ENCODE data around the gene GATD1. TPM values are rescaled to one million over a fixed set of nuclear protein-coding genes. Genes with fewer than 3 reads are reported as not detected.

The GATD1 gene
- total RNA-seq, 6 experiments from 2014 or later, result 61.0 to 72.7 (median 68.1) TPM

- no peaks in the 10 kb centered on the region for H3K9me3 Mint-ChIP-seq
Observed at GRCh38 chr11:809287-810039, 32.2 kb upstream of the GATD1 start, which contains the start of gene RPLP2. Gene RPLP2 (plus strand): TSS chr11:809967. CDS start chr11:810235, 268 bp downstream.

GRCh38 chr11:808427-809286 is 31.4 kb upstream of the GATD1 start:
- peak overlapping the region; percentile 98 for H3K4me3 Mint-ChIP-seq
- peak overlapping the region; percentile 100 for H3K27ac Mint-ChIP-seq
- peaks cover 14% of the 10 kb centered on the region for H3K27me3 Mint-ChIP-seq (ENCODE audit: insufficient read depth)
- no peaks in the 10 kb centered on the region for H3K9me3 Mint-ChIP-seq
- no peak for TF ChIP-seq CTCF (IDR thresholded peaks at IDR 0.05)
- peaks cover 38% of the 10 kb centered on the region for H3K4me1 Mint-ChIP-seq (ENCODE audit: low read depth)
- peaks cover 30% of the 10 kb centered on the region for H3K36me3 Mint-ChIP-seq (ENCODE audit: low read depth)
- peak; percentile 69 for DNase-seq

More at GRCh38 chr11:809287-810039, 32.2 kb upstream of the GATD1 start, which contains the start of gene RPLP2:
- peak within 1 kb of the TSS; percentile 100 for H3K27ac Mint-ChIP-seq
- H3K4me1 Mint-ChIP-seq (ENCODE audit: low read depth), result peaks cover 34% of the 10 kb centered on the region
- DNase-seq, result peak; percentile 95
- peaks cover 18% of the 10 kb centered on the region for H3K27me3 Mint-ChIP-seq (ENCODE audit: insufficient read depth)
- peak within 1 kb of the TSS; percentile 98 for H3K4me3 Mint-ChIP-seq
- no peak for TF ChIP-seq CTCF (IDR thresholded peaks at IDR 0.05)
- peaks cover 30% of the 10 kb centered on the region for H3K36me3 Mint-ChIP-seq (ENCODE audit: low read depth)

- TF ChIP-seq CTCF (IDR thresholded peaks at IDR 0.05), result no peak
- Mint-ChIP-seq H3K4me3 (peak overlapping the region; percentile 85), H3K4me1 (ENCODE audit: low read depth) (peaks cover 18% of the 10 kb centered on the region), H3K27ac (peak overlapping the region; percentile 52; the same call in 1 of the 2 replicates), H3K36me3 (ENCODE audit: low read depth) (peaks cover 4% of the 10 kb centered on the region), H3K27me3 (ENCODE audit: insufficient read depth) (peaks cover 2% of the 10 kb centered on the region; the same call in 1 of the 2 replicates), H3K9me3 (no peaks in the 10 kb centered on the region)
- DNase-seq, result no peak
Observed at GRCh38 chr11:804599-804964, 27.3 kb upstream of the GATD1 start.

- peaks cover 2% of the 10 kb centered on the region; the same call in 1 of the 2 replicates for H3K27me3 Mint-ChIP-seq (ENCODE audit: insufficient read depth)
- no peaks in the 10 kb centered on the region for H3K9me3 Mint-ChIP-seq
- TF ChIP-seq CTCF (IDR thresholded peaks at IDR 0.05), result no peak
- DNase-seq, result no peak
- peak overlapping the region; percentile 85 for H3K4me3 Mint-ChIP-seq
- H3K4me1 Mint-ChIP-seq (ENCODE audit: low read depth), result peaks cover 16% of the 10 kb centered on the region
- H3K36me3 Mint-ChIP-seq (ENCODE audit: low read depth), result peaks cover 2% of the 10 kb centered on the region
- 0 out of 2 replicates have a peak overlapping the region, but pooled peaks have one; percentile 52 for H3K27ac Mint-ChIP-seq
Observed at GRCh38 chr11:803770-804598, 26.7 kb upstream of the GATD1 start.

GRCh38 chr11:803467-803742 is 26.1 kb upstream of the GATD1 start:
- no peak overlapping the region for H3K27ac Mint-ChIP-seq
- no peaks in the 10 kb centered on the region for H3K9me3 Mint-ChIP-seq
- DNase-seq, result no peak
- H3K36me3 Mint-ChIP-seq (ENCODE audit: low read depth), result no peaks in the 10 kb centered on the region; the same call in 1 of the 2 replicates
- H3K27me3 Mint-ChIP-seq (ENCODE audit: insufficient read depth), result peaks cover 2% of the 10 kb centered on the region; the same call in 1 of the 2 replicates
- peak overlapping the region; percentile 85; the same call in 1 of the 2 replicates for H3K4me3 Mint-ChIP-seq
- no peak for TF ChIP-seq CTCF (IDR thresholded peaks at IDR 0.05)
- peaks cover 12% of the 10 kb centered on the region for H3K4me1 Mint-ChIP-seq (ENCODE audit: low read depth)

Data from HFFc6 (cell line).